HepG2 (cell line): ENCODE data around the gene CAMKMT. TPM values are rescaled to one million over a fixed set of nuclear protein-coding genes. Genes with fewer than 3 reads are reported as not detected.

ENCODE experiments used
- ATAC-seq: fragments of 200-7000 bp; cut with Tn5 transposase; 3 replicates; pipeline ENCODE4 v1.9.1; 2020; ENCODE audit warnings: mild to moderate bottlenecking, moderate library complexity
- BruUV-seq: library from RNA; stranded (reverse); fragments of 400-500 nt; replicated peaks from 2 replicates; lab custom pipeline; 2021; lab: Mats Ljungman, UMichigan
- CTCF ChIA-PET: fragments of 300-600 bp; formaldehyde crosslinking; extraction: SDS; loops from one replicate; lab custom pipeline; 2021; ENCODE audit warnings: low total read pairs, inconsistent platforms, low intra/inter-chr PET ratio; lab: Yijun Ruan, JAX
- POLR2A ChIA-PET: fragments of 350-600 bp; sonication (Branson Sonifier 250); formaldehyde crosslinking; loops from one replicate; lab custom pipeline; 2020; ENCODE audit warnings: antibody characterized with exemption, inconsistent platforms; lab: Yijun Ruan, JAX
- DNase-seq: peaks from one replicate; pipeline ENCODE4 v3.0.0-alpha.2; 2015; ENCODE audit warnings: low spot score
- FAIRE-seq: peaks from 3 replicates; lab custom pipeline; 2011; peaks lifted over from hg19 to GRCh38; lab: Jason Lieb, UNC
- H2AFZ ChIP-seq: one replicate; pipeline ENCODE4 v1.6.1; 2011; ENCODE audit warnings: low read length, inconsistent platforms
- H3K27ac ChIP-seq: fragments of 300-600 bp; 3 replicates; pipeline ENCODE4 v1.8.0; 2011; ENCODE audit warnings: mixed run types, mild to moderate bottlenecking, mixed read lengths, low read length, inconsistent platforms; ENCODE audit not compliant: insufficient read depth; ENCODE audit errors: extremely low read length
- H3K27me3 ChIP-seq, 2 experiments: fragments of 200-600 bp in 1 of 2; 2 replicates in 1 of 2; 3 replicates in 1 of 2; pipeline versions ENCODE4 v1.6.0 to v1.8.0; 2011; ENCODE audit warnings: low read length in 2 of 2, mild to moderate bottlenecking in 2 of 2, moderate library complexity in 2 of 2, inconsistent platforms in 1 of 2; ENCODE audit not compliant: insufficient read depth in 2 of 2, control insufficient read depth in 1 of 2
- H3K36me3 ChIP-seq, 2 experiments: fragments of 200-600 bp in 1 of 2; replicated peaks in 1 of 2; 2 replicates in 1 of 2; 3 replicates in 1 of 2; pipeline versions ENCODE4 v1.5.1 to v1.8.0; 2011; ENCODE audit warnings: low read length in 2 of 2, inconsistent platforms in 1 of 2; ENCODE audit not compliant: insufficient read depth in 2 of 2, control insufficient read depth in 1 of 2
- H3K4me1 ChIP-seq: 2 replicates; pipeline ENCODE4 v1.5.1; 2012; ENCODE audit warnings: low read length, inconsistent platforms; ENCODE audit not compliant: insufficient read depth
- H3K4me2 ChIP-seq: 2 replicates; pipeline ENCODE4 v1.6.0; 2011; ENCODE audit warnings: low read depth, low read length, inconsistent platforms
- H3K4me3 ChIP-seq, 3 experiments: fragments of 200-600 bp in 1 of 3; sonication (generic), shearing (Covaris generic) in 1 of 3; replicated peaks in 1 of 3; 2 replicates each; pipeline ENCODE4 v1.5.1; 2011 to 2016; ENCODE audit warnings: low read length in 3 of 3, inconsistent platforms in 2 of 3, low read depth in 2 of 3, mild to moderate bottlenecking in 2 of 3, control low read depth in 1 of 3, mixed read lengths in 1 of 3; ENCODE audit not compliant: insufficient read depth in 1 of 3
- H3K79me2 ChIP-seq: one replicate; pipeline ENCODE4 v1.6.1; 2011; ENCODE audit warnings: low read length, inconsistent platforms; ENCODE audit not compliant: insufficient read depth
- H3K9ac ChIP-seq: 2 replicates; pipeline ENCODE4 v1.6.0; 2011; ENCODE audit warnings: mild to moderate bottlenecking, low read depth, low read length, inconsistent platforms; ENCODE audit not compliant: insufficient read depth
- H3K9me3 ChIP-seq: 2 replicates; pipeline ENCODE4 v1.5.1; 2012; ENCODE audit warnings: mild to moderate bottlenecking, low read length
- H4K20me1 ChIP-seq: 2 replicates; pipeline ENCODE4 v1.6.0; 2011; ENCODE audit warnings: inconsistent platforms, mild to moderate bottlenecking, low read length, moderate library complexity; ENCODE audit not compliant: insufficient read depth
- ARNTL ChIP-seq: sonication (generic); formaldehyde crosslinking; IDR thresholded peaks from 2 replicates; pipeline ENCODE4 v1.4.0; 2020; ENCODE audit warnings: mild to moderate bottlenecking, missing genetic modification reagents
- CENPBD1 ChIP-seq: sonication (generic); formaldehyde crosslinking; IDR thresholded peaks from 2 replicates; pipeline ENCODE4 v1.8.0; 2022; ENCODE audit warnings: missing genetic modification reagents, low read depth, mild to moderate bottlenecking, borderline replicate concordance
- CREBL2 ChIP-seq: sonication (generic); formaldehyde crosslinking; IDR thresholded peaks from 2 replicates; pipeline ENCODE4 v1.8.1; 2023; ENCODE audit warnings: missing genetic modification reagents, mild to moderate bottlenecking, borderline replicate concordance
- KDM5B ChIP-seq: sonication (generic); formaldehyde crosslinking; IDR thresholded peaks from 2 replicates; pipeline ENCODE4 v1.4.0; 2020; ENCODE audit warnings: missing genetic modification reagents, mild to moderate bottlenecking, borderline replicate concordance
- MAFK ChIP-seq, 2 experiments: IDR thresholded peaks in 1 of 2; conservative IDR thresholded peaks in 1 of 2; 2 replicates each; pipeline ENCODE4 v1.6.1; 2011; ENCODE audit warnings: improper control_type of control experiment in 2 of 2, low read length in 2 of 2
- MTA3 ChIP-seq: sonication (generic); formaldehyde crosslinking; IDR thresholded peaks from 2 replicates; pipeline ENCODE4 v1.4.0; 2020; ENCODE audit warnings: missing genetic modification reagents
- NKX3-1 ChIP-seq: sonication (generic); formaldehyde crosslinking; IDR thresholded peaks from 2 replicates; pipeline ENCODE4 v1.5.0; 2020; ENCODE audit warnings: missing genetic modification reagents
- PCBP1 ChIP-seq: fragments of 200-400 bp; formaldehyde crosslinking; IDR thresholded peaks from 2 replicates; pipeline ENCODE4 v1.6.1; 2017; ENCODE audit warnings: mild to moderate bottlenecking, low read depth, low read length, borderline replicate concordance
- RFX1 ChIP-seq: fragments of 450-650 bp; IDR thresholded peaks from 2 replicates; pipeline ENCODE4 v1.6.1; 2017
- THRA ChIP-seq: sonication (generic); formaldehyde crosslinking; IDR thresholded peaks from 2 replicates; pipeline ENCODE4 v1.4.0; 2020; ENCODE audit warnings: missing genetic modification reagents, borderline replicate concordance
- ZBTB20 ChIP-seq: sonication (generic); formaldehyde crosslinking; IDR thresholded peaks from 2 replicates; pipeline ENCODE4 v1.8.1; 2023; ENCODE audit warnings: missing genetic modification reagents, low read depth, mild to moderate bottlenecking, borderline replicate concordance
- ZNF558 ChIP-seq: sonication (generic); formaldehyde crosslinking; IDR thresholded peaks from 2 replicates; pipeline ENCODE4 v1.9.0; 2022; ENCODE audit warnings: mild to moderate bottlenecking, missing genetic modification reagents, borderline replicate concordance
- WGBS: methylation state at CpG from one replicate; pipeline ENCODE4 v1.1.6; 2017; ENCODE audit warnings: low lambda C conversion rate; 5-methylcytosine and 5-hydroxymethylcytosine counted together
- in situ Hi-C: cut with HindIII; loops from 2 replicates; pipeline ENCODE4 v1.10.0; 2017; ENCODE audit warnings: low pct_unique_long_range_greater_than_20kb; ENCODE audit not compliant: extremely low pct_ligation_motif_present
- intact Hi-C: fragments of 100-400 bp; cut with micrococcal nuclease; formaldehyde crosslinking; loops from one replicate; pipeline ENCODE4 v1.10.0; 2022; ENCODE audit not compliant: unreplicated experiment
- polyA plus RNA-seq, 8 experiments: library from polyadenylated mRNA; depleted of rRNA in 3 of 8; stranded (reverse) in 7 of 8; unstranded in 1 of 8; fragments of >200 nt; fragmentation: Illumina TruSeq in 4 of 8; extraction: Trizol in 4 of 8; gene quantifications; 2 replicates each; pipeline versions ENCODE4 v1.2.1 to v1.2.3, GENCODE V29; 2011 to 2016; ENCODE audit warnings: low read depth in 4 of 8, missing spikeins in 1 of 8, mixed read lengths in 1 of 8; ENCODE audit not compliant: insufficient read depth in 1 of 8
- total RNA-seq, 5 experiments: library from RNA; depleted of rRNA; stranded (reverse); fragments of >200 nt; fragmentation: Illumina TruSeq; extraction: Trizol; gene quantifications; 2 replicates each; pipeline ENCODE4 v1.2.3, GENCODE V29; 2016; ENCODE audit warnings: low read depth in 1 of 5
- TF ChIP-seq, protein P1 (sequence below): IDR thresholded peaks from 2 replicates; pipeline ENCODE4 v1.6.1; 2016; ENCODE audit warnings: mild to moderate bottlenecking
- TF ChIP-seq, protein P2 (sequence below): sonication (generic); formaldehyde crosslinking; conservative IDR thresholded peaks from 2 replicates; pipeline ENCODE4 v1.4.0; 2020; ENCODE audit warnings: missing genetic modification reagents

CAMKMT gene
- total and polyA plus RNA-seq, 2 of the 13 experiments (the other 11 are each of a cell fraction or from before 2014, with no cell fraction given) = 6.9 to 20.8 TPM

DNA sequence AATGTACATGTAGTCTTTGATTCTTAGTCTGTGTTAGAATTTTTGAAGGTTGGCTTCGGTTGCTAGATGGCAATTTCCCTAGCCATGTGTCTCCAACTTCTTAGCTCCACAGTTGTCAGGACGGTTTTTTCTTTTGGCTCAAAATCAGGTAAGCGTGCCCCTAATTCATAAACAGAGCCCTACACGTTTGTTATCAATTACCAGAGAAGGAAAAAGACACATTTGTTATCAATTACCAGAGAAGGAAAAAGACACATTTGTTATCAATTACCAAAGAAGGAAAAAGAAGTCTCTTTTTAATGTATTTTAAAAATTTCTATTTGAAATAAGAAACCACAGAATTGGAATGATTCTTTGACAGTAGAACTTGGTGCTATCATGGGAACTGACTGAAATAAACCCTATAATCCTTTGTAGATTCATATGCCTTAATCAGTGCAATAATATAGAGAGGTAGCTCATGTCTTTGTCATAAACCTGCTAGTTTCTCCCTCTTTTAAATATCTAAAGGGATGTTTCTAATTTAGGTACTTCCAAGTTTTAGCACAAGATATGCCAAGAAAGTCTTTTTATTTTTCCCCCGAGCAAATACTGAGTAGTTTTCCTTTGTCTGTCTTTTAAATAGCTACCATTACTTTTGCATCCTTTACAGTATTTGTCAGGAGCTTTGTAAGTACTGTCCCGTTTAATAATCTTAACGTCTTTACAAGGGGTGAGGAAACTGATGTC, 35.9 kb downstream of the CAMKMT start:
- H3K27me3 ChIP-seq = no peaks in the 10 kb centered on the region
- DNase-seq (no peak), FAIRE-seq (no peak), ATAC-seq (no peak)
- H4K20me1 ChIP-seq = no peaks in the 10 kb centered on the region
- H3K36me3 ChIP-seq = no peaks in the 10 kb centered on the region
- no peak overlapping the region for H2AFZ ChIP-seq
- no peak overlapping the region for H3K4me3 ChIP-seq
- H3K27ac ChIP-seq = no peak overlapping the region
- no peaks in the 10 kb centered on the region for H3K79me2 ChIP-seq
- CTCF ChIA-PET = no interaction called here
- in situ Hi-C loops (loop anchor here (10.0 kb wide), 1 partner anchor 547 kb away; the partner anchor contains the start of gene SIX3), intact Hi-C loops (no loop called here)
- H3K9ac ChIP-seq = no peak overlapping the region
- no TSS peak for BruUV-seq
- H3K4me2 ChIP-seq = no peak overlapping the region
- H3K9me3 ChIP-seq = no peaks in the 10 kb centered on the region
- no peaks in the 10 kb centered on the region for H3K4me1 ChIP-seq
- WGBS = 93% methylated on average over 7 of the region's 7 CpGs
- POLR2A ChIA-PET = no interaction called here
- no peak for TF ChIP-seq ARNTL (CRISPR knock-in tag)
- no peak for TF ChIP-seq ZNF558 (CRISPR knock-in tag)
- TF ChIP-seq THRA (CRISPR knock-in tag) = no peak
- no peak for TF ChIP-seq NKX3-1 (CRISPR knock-in tag)
- TF ChIP-seq, protein P1, sequence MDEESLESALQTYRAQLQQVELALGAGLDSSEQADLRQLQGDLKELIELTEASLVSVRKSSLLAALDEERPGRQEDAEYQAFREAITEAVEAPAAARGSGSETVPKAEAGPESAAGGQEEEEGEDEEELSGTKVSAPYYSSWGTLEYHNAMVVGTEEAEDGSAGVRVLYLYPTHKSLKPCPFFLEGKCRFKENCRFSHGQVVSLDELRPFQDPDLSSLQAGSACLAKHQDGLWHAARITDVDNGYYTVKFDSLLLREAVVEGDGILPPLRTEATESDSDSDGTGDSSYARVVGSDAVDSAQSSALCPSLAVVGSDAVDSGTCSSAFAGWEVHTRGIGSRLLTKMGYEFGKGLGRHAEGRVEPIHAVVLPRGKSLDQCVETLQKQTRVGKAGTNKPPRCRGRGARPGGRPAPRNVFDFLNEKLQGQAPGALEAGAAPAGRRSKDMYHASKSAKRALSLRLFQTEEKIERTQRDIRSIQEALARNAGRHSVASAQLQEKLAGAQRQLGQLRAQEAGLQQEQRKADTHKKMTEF (CRISPR knock-in tag) = no peak
- TF ChIP-seq RFX1 = no peak
- no peak for TF ChIP-seq MTA3 (CRISPR knock-in tag)
- TF ChIP-seq, protein P2, sequence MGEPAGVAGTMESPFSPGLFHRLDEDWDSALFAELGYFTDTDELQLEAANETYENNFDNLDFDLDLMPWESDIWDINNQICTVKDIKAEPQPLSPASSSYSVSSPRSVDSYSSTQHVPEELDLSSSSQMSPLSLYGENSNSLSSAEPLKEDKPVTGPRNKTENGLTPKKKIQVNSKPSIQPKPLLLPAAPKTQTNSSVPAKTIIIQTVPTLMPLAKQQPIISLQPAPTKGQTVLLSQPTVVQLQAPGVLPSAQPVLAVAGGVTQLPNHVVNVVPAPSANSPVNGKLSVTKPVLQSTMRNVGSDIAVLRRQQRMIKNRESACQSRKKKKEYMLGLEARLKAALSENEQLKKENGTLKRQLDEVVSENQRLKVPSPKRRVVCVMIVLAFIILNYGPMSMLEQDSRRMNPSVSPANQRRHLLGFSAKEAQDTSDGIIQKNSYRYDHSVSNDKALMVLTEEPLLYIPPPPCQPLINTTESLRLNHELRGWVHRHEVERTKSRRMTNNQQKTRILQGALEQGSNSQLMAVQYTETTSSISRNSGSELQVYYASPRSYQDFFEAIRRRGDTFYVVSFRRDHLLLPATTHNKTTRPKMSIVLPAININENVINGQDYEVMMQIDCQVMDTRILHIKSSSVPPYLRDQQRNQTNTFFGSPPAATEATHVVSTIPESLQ = no peak
- no peak for TF ChIP-seq CENPBD1 (CRISPR knock-in tag)
- no peak for TF ChIP-seq PCBP1
- TF ChIP-seq ZBTB20 (CRISPR knock-in tag) = no peak
- no peak for TF ChIP-seq MAFK (conservative IDR thresholded peaks at IDR 0.05 in 1 of 2, IDR thresholded peaks at IDR 0.05 in 1 of 2; ENCODE audit: low read length in 2 of 2)
- no peak for TF ChIP-seq CREBL2 (CRISPR knock-in tag)
- TF ChIP-seq KDM5B (CRISPR knock-in tag) = no peak
